ENCODE measurements around the gene CCDC154. TPM values are rescaled to one million over a fixed set of nuclear protein-coding genes. Genes with fewer than 3 reads are reported as not detected.

Gene CCDC154
- total RNA-seq, 1 donor from 2014 or later, result 0.13 TPM

DNA sequence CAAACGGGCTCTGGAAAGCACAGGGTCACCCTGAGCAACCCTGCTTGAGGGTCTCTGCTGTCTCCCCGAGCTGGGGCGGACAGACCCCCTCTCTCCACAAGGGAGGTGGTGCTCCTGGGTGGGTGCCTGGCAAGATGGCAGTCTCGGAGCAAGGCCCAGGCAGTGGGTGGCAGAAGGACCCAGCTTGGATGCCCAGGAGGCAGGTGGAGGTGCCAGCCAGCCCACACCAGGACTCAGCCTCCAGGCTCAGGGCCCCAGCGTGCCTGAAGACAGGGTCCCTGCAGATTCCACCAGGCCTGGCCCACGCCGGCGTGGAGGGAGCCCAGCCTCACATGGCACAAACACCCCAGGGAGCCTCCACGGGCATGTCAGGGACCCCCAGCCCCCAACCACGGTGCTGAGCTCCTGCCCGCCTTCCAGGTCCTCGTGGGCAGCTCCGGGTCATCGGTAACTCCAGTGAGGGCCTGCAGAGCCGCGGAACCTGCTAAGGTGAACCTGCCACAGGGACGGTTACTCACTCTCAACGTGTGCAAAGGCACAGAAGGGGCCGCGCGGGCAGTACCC lies 50.7 kb downstream of the CCDC154 start:
- no peak for DNase-seq (ENCODE audit: low read depth in 2 of 2)

DNA sequence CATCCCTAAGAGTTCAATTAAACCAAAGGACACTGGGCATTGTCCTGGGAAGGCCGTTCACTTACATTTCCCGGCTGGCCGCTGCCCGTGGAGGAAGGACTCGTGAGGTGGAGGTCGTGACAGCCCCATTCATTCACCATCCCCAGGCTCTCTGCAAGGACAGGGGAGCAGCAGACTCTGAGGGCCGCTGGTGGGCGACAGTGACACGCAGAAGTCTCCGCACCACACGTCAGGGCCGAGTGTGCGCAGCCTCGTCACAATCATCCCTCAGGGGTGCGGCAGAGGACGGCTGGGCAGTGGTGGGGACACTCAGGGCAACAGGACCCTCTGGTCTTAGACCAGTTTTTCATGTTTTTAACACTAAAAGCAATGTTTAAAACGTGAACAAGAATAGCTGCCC lies 51.5 kb downstream of the CCDC154 start:
- DNase-seq (ENCODE audit: low read depth in 2 of 2), result no peak

- DNase-seq (ENCODE audit: low read depth in 2 of 2), result no peak
Observed at GRCh38 chr16:1390239-1390779, 54.0 kb downstream of the CCDC154 start.

GRCh38 chr16:1389762-1390161 lies 54.6 kb downstream of the CCDC154 start:
- no peak for DNase-seq (ENCODE audit: low read depth in 2 of 2)

- DNase-seq (ENCODE audit: low read depth in 2 of 2), result no peak
Observed at GRCh38 chr16:1387331-1387730, 57.0 kb downstream of the CCDC154 start.

GRCh38 chr16:1385232-1385631 lies 59.1 kb downstream of the CCDC154 start:
- no peak for DNase-seq (ENCODE audit: low read depth in 2 of 2)

Other genes starting within 250 kb of the CCDC154 start
- not detected in 2 replicates for gene TPSG1, start 219.3 kb downstream of the CCDC154 start, total RNA-seq
- gene TPSB2, start 214.4 kb downstream of the CCDC154 start, total RNA-seq, result not detected in 2 replicates
- gene TPSAB1, start 203.9 kb downstream of the CCDC154 start, total RNA-seq, result not detected in 2 replicates
- not detected in 2 replicates for gene TPSD1, start 188.5 kb downstream of the CCDC154 start, total RNA-seq
- 34.1 and 40.1 TPM in 2 replicates for gene UBE2I, start 134.9 kb downstream of the CCDC154 start, total RNA-seq
- 0.64 and 1.6 TPM in 2 replicates for gene BAIAP3, start 110.9 kb downstream of the CCDC154 start, total RNA-seq
- 53.7 and 58.4 TPM in 2 replicates for gene TSR3, start 92.7 kb downstream of the CCDC154 start, total RNA-seq
- gene GNPTG, start 92.6 kb downstream of the CCDC154 start, total RNA-seq, result 16.8 and 36.2 TPM in 2 replicates
- 5.3 and 9.1 TPM in 2 replicates for gene UNKL, start 29.9 kb downstream of the CCDC154 start, total RNA-seq
- gene UQCC4, start 23.8 kb downstream of the CCDC154 start, total RNA-seq, result 16.8 and 16.9 TPM in 2 replicates
- gene PERCC1, start 13.5 kb downstream of the CCDC154 start, total RNA-seq, result not detected in 2 replicates
- 56.9 and 131 TPM in 2 replicates for gene CLCN7, start 30.5 kb upstream of the CCDC154 start, total RNA-seq
- under 0.01 and 0.13 TPM in 2 replicates for gene PTX4, start 44.4 kb upstream of the CCDC154 start, total RNA-seq
- 13.6 and 20.5 TPM in 2 replicates for gene TELO2, start 48.8 kb upstream of the CCDC154 start, total RNA-seq
- gene TMEM204, start 89.1 kb upstream of the CCDC154 start, total RNA-seq, result 95.9 and 158 TPM in 2 replicates
- gene IFT140, start 167.5 kb upstream of the CCDC154 start, total RNA-seq, result 11.3 and 17.4 TPM in 2 replicates
- gene CRAMP1, start 167.8 kb upstream of the CCDC154 start, total RNA-seq, result 7.1 and 12.9 TPM in 2 replicates
- gene JPT2, start 233.7 kb upstream of the CCDC154 start, total RNA-seq, result 42.5 and 56.1 TPM in 2 replicates